DMS53 treated with DMSO at 0.1 percent for 48 hours (cell line): Measurements from ENCODE around the gene CYP4F2.
"Not testable (repeated sequence)": the region's sequence is repeated elsewhere in the genome, so short reads cannot be mapped to it uniquely, and the experiment has no call there.

Experiments used
- DNase-seq: peaks from one replicate; lab custom pipeline; 2025; ENCODE audit not compliant: unreplicated experiment; lab: John Stamatoyannopoulos, UW

The CYP4F2 gene

GRCh38 chr19:15859187-15859586 is 38.7 kb downstream of the CYP4F2 start:
- no peak for DNase-seq

GRCh38 chr19:15850385-15850784 is 47.5 kb downstream of the CYP4F2 start:
- DNase-seq: no peak

GRCh38 chr19:15846923-15847322 is 51.0 kb downstream of the CYP4F2 start:
- DNase-seq: no peak

GRCh38 chr19:15843894-15844222 is 54.0 kb downstream of the CYP4F2 start:
- not testable (repeated sequence) for DNase-seq

GRCh38 chr19:15843203-15843893 is 54.5 kb downstream of the CYP4F2 start:
- DNase-seq: no peak

- no peak for DNase-seq
Measured at GRCh38 chr19:15841875-15842569, 55.9 kb downstream of the CYP4F2 start.

GRCh38 chr19:15840833-15841232 is 57.0 kb downstream of the CYP4F2 start:
- DNase-seq: no peak

- DNase-seq: not testable (repeated sequence)
Measured at GRCh38 chr19:15839888-15840287, 58.0 kb downstream of the CYP4F2 start.

GRCh38 chr19:15838351-15838750 is 59.5 kb downstream of the CYP4F2 start:
- no peak for DNase-seq

- DNase-seq: no peak
Measured at GRCh38 chr19:15837221-15837731, 60.6 kb downstream of the CYP4F2 start.

GRCh38 chr19:15836330-15837220 is 61.3 kb downstream of the CYP4F2 start:
- DNase-seq: no peak

GRCh38 chr19:15835565-15836329 is 62.1 kb downstream of the CYP4F2 start:
- DNase-seq: not testable (repeated sequence)

GRCh38 chr19:15834232-15834631 is 63.6 kb downstream of the CYP4F2 start:
- not testable (repeated sequence) for DNase-seq

- DNase-seq: no peak
Measured at GRCh38 chr19:15831626-15832025, 66.2 kb downstream of the CYP4F2 start.

GRCh38 chr19:15829786-15830185 is 68.1 kb downstream of the CYP4F2 start:
- DNase-seq: no peak

GRCh38 chr19:15829306-15829698 is 68.6 kb downstream of the CYP4F2 start:
- no peak for DNase-seq

- DNase-seq: not testable (repeated sequence)
Measured at GRCh38 chr19:15828611-15829305, 69.1 kb downstream of the CYP4F2 start.

- DNase-seq: no peak
Measured at GRCh38 chr19:15828121-15828610, 69.7 kb downstream of the CYP4F2 start.
